GM23248 (cell line): ENCODE measurements around the gene XRCC5.

Source experiments
- EZH2 ChIP-seq: fragments of 200-600 bp; sonication (generic); IDR thresholded peaks from 2 replicates; pipeline ENCODE4 v1.6.1; 2018; ENCODE audit warnings: antibody characterized with exemption, mild to moderate bottlenecking; ENCODE audit not compliant: insufficient read depth, poor library complexity, severe bottlenecking
- EZH2phosphoT487 ChIP-seq: fragments of 200-600 bp; sonication (generic); IDR thresholded peaks from 2 replicates; pipeline ENCODE4 v1.6.1; 2018; ENCODE audit warnings: antibody characterized with exemption, moderate library complexity, mild to moderate bottlenecking, low read depth; ENCODE audit not compliant: insufficient read depth

- TF ChIP-seq EZH2, result no peak
- no peak for TF ChIP-seq EZH2phosphoT487
Measured at GRCh38 chr2:216231867-216232266, 122.7 kb downstream of the XRCC5 start.
